ENCODE data around the gene DNAH12. TPM values are rescaled to one million over a fixed set of nuclear protein-coding genes. Genes with fewer than 3 reads are reported as not detected.

DNAH12 gene
- total RNA-seq, 1 donor from 2014 or later, result 0.23 TPM

DNA sequence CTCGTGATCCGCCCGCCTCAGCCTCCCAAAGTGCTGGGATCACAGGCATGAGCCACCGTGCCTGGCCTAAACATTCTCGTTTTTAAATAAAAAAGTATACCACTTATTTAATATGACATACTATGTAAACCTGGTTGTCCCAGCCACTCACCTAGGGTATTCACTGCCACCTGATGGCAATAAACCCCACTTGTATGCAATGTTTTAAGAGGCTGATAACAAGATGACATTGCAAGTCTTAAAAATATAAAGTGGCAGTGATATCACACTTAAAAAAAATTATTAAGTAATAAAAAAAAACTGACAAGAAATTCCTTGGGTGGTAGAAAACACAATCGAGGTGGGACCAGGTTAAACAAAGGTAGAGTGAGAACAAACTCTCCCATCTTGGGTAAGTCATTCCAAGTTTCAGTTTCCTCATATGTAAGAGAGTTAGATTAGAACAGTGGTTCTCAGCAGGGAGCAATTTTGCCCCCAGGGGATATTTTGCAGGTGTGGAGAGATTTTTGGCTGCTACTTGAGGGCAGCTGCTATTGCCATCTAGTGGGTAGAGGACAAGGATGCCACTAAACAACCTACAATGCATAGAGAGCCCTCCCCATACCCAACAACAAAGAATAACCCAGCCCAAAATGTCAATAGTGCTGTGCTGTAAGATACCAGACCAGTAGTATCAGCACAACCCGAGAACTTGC is 38.5 kb upstream of the DNAH12 start:
- H3K27ac ChIP-seq (ENCODE audit: low read depth, low read length), result no peak overlapping the region
- H3K36me3 ChIP-seq (ENCODE audit: insufficient read depth, low read length), result peaks cover 52% of the 10 kb centered on the region
- H3K9me3 Mint-ChIP-seq (ENCODE audit: unreplicated experiment), result no peaks in the 10 kb centered on the region
- H3K36me3 Mint-ChIP-seq (ENCODE audit: low read depth, unreplicated experiment), result peaks cover 9% of the 10 kb centered on the region
- no peak for TF ChIP-seq EZH2 (IDR thresholded peaks at IDR 0.05; ENCODE audit: insufficient read depth, low read length)
- TF ChIP-seq, protein P1, sequence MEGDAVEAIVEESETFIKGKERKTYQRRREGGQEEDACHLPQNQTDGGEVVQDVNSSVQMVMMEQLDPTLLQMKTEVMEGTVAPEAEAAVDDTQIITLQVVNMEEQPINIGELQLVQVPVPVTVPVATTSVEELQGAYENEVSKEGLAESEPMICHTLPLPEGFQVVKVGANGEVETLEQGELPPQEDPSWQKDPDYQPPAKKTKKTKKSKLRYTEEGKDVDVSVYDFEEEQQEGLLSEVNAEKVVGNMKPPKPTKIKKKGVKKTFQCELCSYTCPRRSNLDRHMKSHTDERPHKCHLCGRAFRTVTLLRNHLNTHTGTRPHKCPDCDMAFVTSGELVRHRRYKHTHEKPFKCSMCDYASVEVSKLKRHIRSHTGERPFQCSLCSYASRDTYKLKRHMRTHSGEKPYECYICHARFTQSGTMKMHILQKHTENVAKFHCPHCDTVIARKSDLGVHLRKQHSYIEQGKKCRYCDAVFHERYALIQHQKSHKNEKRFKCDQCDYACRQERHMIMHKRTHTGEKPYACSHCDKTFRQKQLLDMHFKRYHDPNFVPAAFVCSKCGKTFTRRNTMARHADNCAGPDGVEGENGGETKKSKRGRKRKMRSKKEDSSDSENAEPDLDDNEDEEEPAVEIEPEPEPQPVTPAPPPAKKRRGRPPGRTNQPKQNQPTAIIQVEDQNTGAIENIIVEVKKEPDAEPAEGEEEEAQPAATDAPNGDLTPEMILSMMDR (IDR thresholded peaks at IDR 0.05; ENCODE audit: insufficient read depth, low read depth, low read length), result no peak
- H3K4me1 ChIP-seq (ENCODE audit: insufficient read depth, low read length), result no peaks in the 10 kb centered on the region
- H2AFZ ChIP-seq (ENCODE audit: low read depth, low read length), result no peak overlapping the region
- FAIRE-seq (no peak), DNase-seq (ENCODE audit: low read depth) (no peak)
- peaks cover 100% of the 10 kb centered on the region for H3K79me2 ChIP-seq (ENCODE audit: insufficient read depth, low read length)
- H4K20me1 ChIP-seq (ENCODE audit: insufficient read depth, low read length), result peaks cover 100% of the 10 kb centered on the region
- no peaks in the 10 kb centered on the region for H3K27me3 ChIP-seq (ENCODE audit: insufficient read depth, low read length)
- no peaks in the 10 kb centered on the region for H3K9me3 ChIP-seq (ENCODE audit: insufficient read depth, low read depth, low read length)
- H3K4me3 Mint-ChIP-seq (ENCODE audit: unreplicated experiment), result peak overlapping the region; percentile 47
- no peak overlapping the region for H3K27ac Mint-ChIP-seq (ENCODE audit: unreplicated experiment)
- H3K4me2 ChIP-seq (ENCODE audit: low read length), result no peak overlapping the region
- H3K9ac ChIP-seq (ENCODE audit: low read length), result no peak overlapping the region
- no peaks in the 10 kb centered on the region for H3K27me3 Mint-ChIP-seq (ENCODE audit: low read depth, unreplicated experiment)
- peaks cover 18% of the 10 kb centered on the region for H3K4me1 Mint-ChIP-seq (ENCODE audit: low read depth, unreplicated experiment)
- no peak overlapping the region for H3K4me3 ChIP-seq (ENCODE audit: insufficient read depth, low read depth, low read length)

DNA sequence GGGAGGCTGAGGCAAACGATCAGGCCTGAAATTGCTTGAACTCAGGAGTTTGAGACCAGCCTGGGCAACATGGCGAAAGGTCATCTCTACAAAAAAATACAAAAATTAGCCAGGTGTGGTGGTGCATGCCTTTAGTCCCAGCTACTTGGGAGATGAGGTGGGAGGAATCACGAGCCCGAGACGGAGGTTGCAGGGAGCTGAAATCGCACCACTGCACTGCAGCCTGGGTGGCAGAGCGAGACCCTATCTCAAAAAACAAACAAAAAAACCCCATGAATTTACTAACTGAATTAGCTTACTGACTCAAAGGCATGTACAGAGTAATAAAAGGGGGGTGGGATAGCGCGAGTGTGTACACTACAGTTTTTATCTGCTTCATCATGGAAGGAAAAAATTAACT is 33.7 kb upstream of the DNAH12 start:
- FAIRE-seq, result no peak
- Histone ChIP-seq H3K9ac (ENCODE audit: low read length) (no peak overlapping the region), H2AFZ (ENCODE audit: low read depth, low read length) (no peak overlapping the region), H3K4me1 (ENCODE audit: insufficient read depth, low read length) (no peaks in the 10 kb centered on the region), H3K27me3 (ENCODE audit: insufficient read depth, low read length) (no peaks in the 10 kb centered on the region), H3K4me2 (ENCODE audit: low read length) (no peak overlapping the region), H3K27ac (ENCODE audit: low read depth, low read length) (no peak overlapping the region), H3K79me2 (ENCODE audit: insufficient read depth, low read length) (peaks cover 98% of the 10 kb centered on the region), H3K9me3 (ENCODE audit: insufficient read depth, low read depth, low read length) (no peaks in the 10 kb centered on the region), H4K20me1 (ENCODE audit: insufficient read depth, low read length) (peaks cover 98% of the 10 kb centered on the region), H3K36me3 (ENCODE audit: insufficient read depth, low read length) (peaks cover 81% of the 10 kb centered on the region), H3K4me3 (ENCODE audit: insufficient read depth, low read depth, low read length) (no peak overlapping the region)
- no peak overlapping the region for H3K4me3 Mint-ChIP-seq (ENCODE audit: unreplicated experiment)
- H3K9me3 Mint-ChIP-seq (ENCODE audit: unreplicated experiment), result no peaks in the 10 kb centered on the region
- TF ChIP-seq, protein P1 (IDR thresholded peaks at IDR 0.05; ENCODE audit: insufficient read depth, low read depth, low read length), result no peak
- TF ChIP-seq EZH2 (IDR thresholded peaks at IDR 0.05; ENCODE audit: insufficient read depth, low read length), result no peak
- peaks cover 16% of the 10 kb centered on the region for H3K4me1 Mint-ChIP-seq (ENCODE audit: low read depth, unreplicated experiment)
- peak overlapping the region; percentile 63 for H3K27ac Mint-ChIP-seq (ENCODE audit: unreplicated experiment)
- DNase-seq (ENCODE audit: low read depth), result no peak
- no peaks in the 10 kb centered on the region for H3K27me3 Mint-ChIP-seq (ENCODE audit: low read depth, unreplicated experiment)
- peaks cover 31% of the 10 kb centered on the region for H3K36me3 Mint-ChIP-seq (ENCODE audit: low read depth, unreplicated experiment)

DNA sequence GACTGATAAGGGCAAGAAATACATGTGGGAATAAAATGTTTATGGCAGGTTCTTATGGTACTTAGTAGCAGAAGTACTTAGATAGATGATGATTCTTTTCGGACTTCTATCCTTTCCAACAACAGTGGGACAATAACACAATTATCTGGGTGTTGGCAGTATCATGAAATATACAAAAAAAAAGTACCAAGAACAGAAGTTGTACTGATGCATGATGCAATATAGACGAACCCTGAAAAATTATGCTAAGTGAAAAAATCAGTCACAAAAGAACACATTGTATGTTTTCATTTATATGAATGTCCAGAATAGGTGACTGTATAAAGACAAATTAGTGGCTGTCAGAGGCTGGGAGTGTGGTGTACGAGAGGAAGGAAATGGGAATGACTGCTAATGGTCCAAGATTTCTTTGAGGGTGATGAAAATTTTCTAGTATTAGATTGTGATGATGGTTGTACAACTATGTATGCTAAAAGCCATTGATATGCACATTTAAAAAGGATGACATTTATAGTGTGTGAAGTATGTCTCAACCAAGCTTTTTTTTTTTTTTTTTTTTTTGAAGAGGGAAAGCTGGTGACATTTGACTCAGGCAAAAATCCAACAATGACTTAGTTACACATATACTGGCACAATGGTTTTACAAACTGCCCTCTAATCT is 32.0 kb upstream of the DNAH12 start:
- peaks cover 96% of the 10 kb centered on the region for H4K20me1 ChIP-seq (ENCODE audit: insufficient read depth, low read length)
- H3K27me3 ChIP-seq (ENCODE audit: insufficient read depth, low read length), result no peaks in the 10 kb centered on the region
- DNase-seq (ENCODE audit: low read depth) (no peak), FAIRE-seq (no peak)
- H3K36me3 ChIP-seq (ENCODE audit: insufficient read depth, low read length), result peaks cover 82% of the 10 kb centered on the region
- no peak overlapping the region for H3K4me3 ChIP-seq (ENCODE audit: insufficient read depth, low read depth, low read length)
- H3K9me3 ChIP-seq (ENCODE audit: insufficient read depth, low read depth, low read length), result no peaks in the 10 kb centered on the region
- H3K27me3 Mint-ChIP-seq (ENCODE audit: low read depth, unreplicated experiment), result no peaks in the 10 kb centered on the region
- H3K9me3 Mint-ChIP-seq (ENCODE audit: unreplicated experiment), result no peaks in the 10 kb centered on the region
- no peak overlapping the region for H3K4me3 Mint-ChIP-seq (ENCODE audit: unreplicated experiment)
- no peak overlapping the region for H3K9ac ChIP-seq (ENCODE audit: low read length)
- no peak overlapping the region for H3K27ac ChIP-seq (ENCODE audit: low read depth, low read length)
- no peaks in the 10 kb centered on the region for H3K4me1 ChIP-seq (ENCODE audit: insufficient read depth, low read length)
- H3K4me2 ChIP-seq (ENCODE audit: low read length), result no peak overlapping the region
- H3K27ac Mint-ChIP-seq (ENCODE audit: unreplicated experiment), result peak overlapping the region; percentile 51
- TF ChIP-seq EZH2 (IDR thresholded peaks at IDR 0.05; ENCODE audit: insufficient read depth, low read length), result no peak
- TF ChIP-seq, protein P1 (IDR thresholded peaks at IDR 0.05; ENCODE audit: insufficient read depth, low read depth, low read length), result no peak
- H3K79me2 ChIP-seq (ENCODE audit: insufficient read depth, low read length), result peaks cover 93% of the 10 kb centered on the region
- H3K4me1 Mint-ChIP-seq (ENCODE audit: low read depth, unreplicated experiment), result peaks cover 14% of the 10 kb centered on the region
- peaks cover 36% of the 10 kb centered on the region for H3K36me3 Mint-ChIP-seq (ENCODE audit: low read depth, unreplicated experiment)
- no peak overlapping the region for H2AFZ ChIP-seq (ENCODE audit: low read depth, low read length)

All from astrocyte (in vitro differentiated cells and primary cell).